Activated CD8-positive, alpha-beta memory T cell treated with anti-CD3 and anti-CD28 coated beads for 1 hour (primary cell): Measurements from ENCODE around the gene CORO2B.
"Not testable (repeated sequence)": the region's sequence is repeated elsewhere in the genome, so short reads cannot be mapped to it uniquely, and the experiment has no call there.

Source experiments
- DNase-seq, 2 donors: peaks; one replicate each; pipeline ENCODE4 v3.0.0-alpha.2; 2020; ENCODE audit warnings: low read depth in 1 of 2; ENCODE audit errors: extremely low read depth in 1 of 2

The CORO2B gene

DNA sequence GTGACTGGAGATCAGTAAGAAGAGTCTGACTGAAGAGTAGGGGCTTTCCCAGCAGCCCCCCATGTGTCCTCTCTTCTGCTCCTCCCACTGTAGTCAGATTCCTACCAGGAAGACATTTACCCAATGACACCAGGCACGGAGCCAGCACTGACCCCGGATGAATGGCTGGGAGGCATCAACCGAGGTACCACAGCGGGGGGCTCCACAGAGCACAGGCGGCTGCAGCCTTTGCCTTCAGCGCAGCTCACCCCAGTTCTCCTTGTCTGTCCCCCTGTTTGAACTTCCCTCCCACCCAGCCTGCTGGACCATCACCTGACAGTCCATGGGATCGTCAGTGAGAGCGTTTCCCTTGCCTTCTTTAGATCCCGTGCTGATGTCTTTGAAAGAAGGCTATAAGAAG is 140.3 kb downstream of the CORO2B start:
- DNase-seq = no peak

DNA sequence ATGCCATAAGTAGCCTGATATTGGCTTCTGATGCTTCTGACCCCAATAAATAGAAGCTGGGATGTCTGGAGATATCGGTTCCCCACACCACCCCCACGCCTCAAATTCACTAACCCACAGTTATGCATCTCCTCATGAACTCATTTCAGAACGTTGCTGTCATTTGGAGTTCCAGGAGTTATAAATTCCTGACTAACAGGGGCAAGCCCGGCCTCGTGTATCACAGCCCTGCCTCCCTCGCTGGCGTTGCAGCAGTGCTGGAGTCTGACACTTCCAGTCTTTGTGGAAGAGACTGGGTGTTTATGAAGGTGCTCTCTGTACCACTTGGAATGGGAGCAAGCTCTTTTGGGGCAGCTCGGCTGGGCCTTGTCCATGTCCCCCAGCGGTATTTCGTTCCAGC is 140.9 kb downstream of the CORO2B start:
- DNase-seq = no peak

DNA sequence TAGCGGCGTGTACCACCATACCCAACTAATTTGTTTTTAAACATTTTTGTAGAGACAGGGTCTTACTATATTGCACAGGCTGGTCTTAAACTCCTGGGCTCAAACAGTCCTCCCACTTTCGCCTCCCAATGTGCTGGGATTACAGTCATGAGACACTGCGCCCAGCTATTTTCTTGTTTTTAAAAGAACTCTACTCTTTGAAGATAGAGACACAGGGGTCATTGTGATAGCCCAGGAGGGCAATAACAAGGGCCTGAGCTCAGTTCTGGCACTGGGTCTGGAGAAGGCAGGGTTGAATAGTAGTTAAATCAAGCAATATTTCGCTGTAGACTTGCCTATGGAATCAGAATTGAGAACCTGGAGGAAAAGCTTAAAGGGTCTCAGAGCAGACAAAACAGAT is 143.1 kb downstream of the CORO2B start:
- no peak for DNase-seq

DNA sequence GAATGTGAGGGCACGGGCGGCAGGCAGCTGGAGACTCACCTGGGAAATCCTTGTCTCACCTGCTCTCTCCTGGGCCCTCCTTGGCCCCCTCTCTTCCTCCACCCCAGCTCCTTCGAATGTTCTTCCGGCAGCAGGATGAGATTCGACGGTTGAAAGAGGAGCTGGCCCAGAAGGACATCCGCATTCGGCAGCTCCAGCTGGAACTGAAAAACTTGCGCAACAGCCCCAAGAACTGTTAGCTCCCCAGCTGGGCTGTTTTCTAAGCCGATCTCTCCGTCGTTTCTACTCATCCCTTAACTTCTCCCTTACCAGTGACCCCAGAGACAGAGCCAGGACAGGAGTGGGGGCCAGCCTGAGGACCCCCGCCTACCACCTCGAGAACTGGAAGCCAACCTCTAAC is 146.9 kb downstream of the CORO2B start:
- DNase-seq = no peak

DNA sequence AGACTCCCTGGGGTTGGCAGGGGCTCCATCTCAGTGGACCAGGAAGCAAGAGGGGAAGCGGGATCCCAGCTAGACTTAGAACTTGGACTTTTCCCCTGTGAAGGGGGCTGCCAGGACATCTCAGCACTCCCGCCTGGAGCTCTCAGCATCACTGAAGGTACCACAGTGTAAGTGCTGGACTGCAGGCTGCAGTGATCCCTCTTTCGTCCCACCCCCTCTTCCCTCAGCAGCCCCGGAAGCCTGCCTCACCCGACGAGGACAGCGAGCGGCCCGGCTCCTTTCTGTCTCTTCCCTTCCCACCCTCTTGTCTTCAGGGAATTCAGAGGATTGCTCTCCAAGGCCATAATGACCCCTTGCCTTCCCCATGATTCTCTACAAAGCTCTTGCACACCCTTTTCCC is 147.5 kb downstream of the CORO2B start:
- no peak for DNase-seq

DNA sequence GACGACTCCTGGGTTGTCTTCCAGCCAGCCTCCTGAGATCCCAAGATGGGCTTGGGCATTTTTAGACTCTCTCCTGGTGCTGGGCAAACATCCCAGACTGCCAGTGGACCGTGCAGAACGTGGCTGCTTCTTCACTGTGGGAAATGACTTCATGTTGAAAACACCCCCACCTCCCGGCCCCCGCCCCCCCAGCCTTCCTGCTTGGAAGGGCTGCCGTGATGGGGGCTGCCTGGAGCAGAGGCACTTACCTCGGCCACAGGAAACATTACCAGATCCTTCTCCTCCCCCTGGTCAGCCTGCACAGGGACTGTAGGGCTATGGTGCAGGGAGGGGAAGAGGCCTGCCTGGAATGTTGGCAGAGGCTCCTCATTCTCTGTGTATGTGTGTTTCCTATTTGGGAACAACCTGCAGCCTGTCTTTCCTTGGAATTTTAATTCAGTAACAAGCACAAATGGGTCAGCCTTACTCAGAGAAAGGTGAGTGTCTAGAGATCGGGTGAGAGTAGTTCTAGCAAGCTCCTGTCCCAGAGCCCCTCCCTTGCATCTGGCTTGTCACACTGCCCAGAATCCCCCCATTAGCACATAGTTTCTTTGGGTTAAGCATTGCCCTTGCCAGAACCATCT is 151.1 kb downstream of the CORO2B start:
- no peak for DNase-seq

DNA sequence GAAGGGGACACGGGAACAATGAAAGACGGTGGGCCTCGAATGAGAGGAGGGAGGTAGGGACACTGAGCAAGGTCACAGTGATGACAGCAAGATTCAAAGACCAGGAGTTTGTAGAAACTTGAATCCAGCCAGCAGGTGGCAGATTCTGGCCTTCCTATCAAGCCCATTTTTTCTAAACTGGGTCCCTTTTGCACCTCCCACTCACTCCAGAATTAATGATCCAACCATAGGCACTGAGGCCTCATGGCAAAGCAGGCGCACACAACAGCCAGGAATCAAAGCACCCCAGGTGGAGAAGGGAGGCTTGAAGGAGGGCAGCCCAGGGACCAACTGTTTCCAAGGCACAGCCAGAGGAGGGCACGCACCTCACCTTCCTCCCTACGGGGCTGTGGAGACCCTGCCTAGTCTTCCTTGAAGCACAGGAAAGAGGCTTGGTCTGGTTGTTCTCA is 151.7 kb downstream of the CORO2B start:
- DNase-seq = no peak

DNA sequence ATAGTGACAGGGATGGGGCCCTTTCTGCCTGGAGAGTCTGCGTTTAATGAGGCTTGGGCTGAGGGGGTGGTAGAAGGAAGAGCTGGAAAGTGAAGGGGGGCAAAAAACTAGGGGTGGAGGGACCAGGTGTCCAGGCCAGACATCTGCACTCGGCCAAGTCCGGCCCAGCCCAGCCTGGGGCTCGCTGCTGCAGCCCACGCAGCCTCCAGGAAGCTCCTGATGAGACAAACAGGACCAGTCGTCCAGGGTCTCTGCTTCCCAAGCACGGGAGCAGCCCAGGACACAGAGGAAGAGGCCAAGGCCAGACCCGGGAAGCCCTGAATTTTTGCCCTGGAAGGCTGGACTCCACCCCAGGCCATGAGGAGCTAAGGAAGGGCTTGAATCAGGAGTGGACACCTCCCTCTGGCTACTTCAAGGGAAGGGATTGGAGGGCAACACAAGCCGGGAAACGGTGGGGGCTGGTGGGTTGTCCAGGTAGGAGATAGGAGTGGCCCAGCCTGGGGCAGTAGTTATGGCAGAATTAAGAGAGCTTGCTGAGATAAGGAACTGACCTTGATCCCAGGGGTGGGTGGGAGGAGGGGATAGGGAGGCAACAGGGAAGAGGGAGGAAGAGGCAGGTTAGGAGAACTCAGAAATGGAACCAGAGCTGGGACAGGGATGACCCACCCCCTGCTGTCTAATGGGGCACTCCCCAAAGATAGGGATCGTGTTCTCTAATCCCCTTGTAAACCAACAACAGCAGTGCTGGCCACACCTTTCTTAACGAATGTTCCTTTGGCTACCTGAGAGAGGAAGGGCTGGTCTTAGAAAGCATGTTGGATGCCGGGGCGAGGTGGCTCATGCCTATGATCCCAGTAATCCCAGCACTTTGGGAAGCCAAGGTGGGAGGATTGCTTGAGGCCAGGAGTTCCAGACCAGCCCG is 152.4 kb downstream of the CORO2B start:
- DNase-seq = no peak

DNA sequence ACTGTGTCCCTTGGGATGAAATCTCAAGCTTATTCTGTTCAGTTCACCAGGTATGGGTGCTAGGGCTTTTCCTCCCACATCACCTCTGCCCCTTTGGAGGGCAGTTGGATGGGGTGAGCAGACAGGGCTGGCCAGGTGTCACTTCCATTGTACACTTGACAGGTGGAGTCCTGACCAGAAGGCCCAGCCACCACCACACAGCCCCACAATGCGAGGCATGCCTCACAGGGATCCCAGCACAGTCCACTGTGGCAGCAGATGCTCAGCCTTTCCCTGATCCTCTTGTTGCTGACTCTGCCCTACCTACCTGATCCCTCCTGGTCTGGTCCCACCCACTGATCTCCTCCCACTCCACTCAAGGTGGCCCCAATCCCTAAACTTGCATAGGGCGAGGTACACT is 153.7 kb downstream of the CORO2B start:
- no peak for DNase-seq

DNA sequence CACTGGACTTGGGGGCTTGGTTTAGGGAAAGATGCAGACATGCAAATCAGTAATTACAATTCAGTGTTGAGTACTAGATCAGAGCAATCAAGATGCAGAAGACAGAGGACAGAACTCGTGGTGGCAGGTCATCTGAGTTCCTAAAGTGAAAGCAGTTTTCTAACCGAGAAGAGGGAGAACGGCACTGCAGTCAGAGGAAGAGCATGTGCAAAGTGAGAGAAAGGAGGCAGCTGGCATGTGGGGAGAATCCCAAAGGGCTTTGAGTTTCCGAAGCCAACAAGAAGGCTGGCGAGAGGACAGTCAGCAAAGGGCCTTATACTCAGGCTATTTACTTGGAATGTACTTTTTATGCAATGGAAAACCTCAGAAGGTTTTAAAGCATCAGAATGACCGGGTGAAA is 154.9 kb downstream of the CORO2B start:
- no peak for DNase-seq

DNA sequence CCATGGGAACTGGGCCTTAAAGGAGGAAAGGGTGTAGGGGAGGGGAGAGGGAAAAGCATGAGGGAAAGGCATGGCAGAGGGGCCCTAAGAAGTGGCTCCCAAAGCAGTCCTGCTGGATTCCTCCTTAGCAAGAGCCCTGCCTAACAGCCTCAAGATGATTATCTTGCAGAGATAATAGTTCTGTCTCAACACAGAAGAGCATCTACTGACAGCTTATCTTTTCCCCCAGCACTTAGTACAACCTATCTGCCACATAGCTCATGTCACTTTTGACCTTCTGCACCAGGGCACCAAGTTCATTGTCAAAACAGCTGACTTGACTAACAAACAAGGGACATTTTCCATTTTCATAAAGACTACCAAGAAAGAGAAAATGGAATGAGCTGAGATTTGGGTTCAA is 155.6 kb downstream of the CORO2B start:
- no peak for DNase-seq

DNA sequence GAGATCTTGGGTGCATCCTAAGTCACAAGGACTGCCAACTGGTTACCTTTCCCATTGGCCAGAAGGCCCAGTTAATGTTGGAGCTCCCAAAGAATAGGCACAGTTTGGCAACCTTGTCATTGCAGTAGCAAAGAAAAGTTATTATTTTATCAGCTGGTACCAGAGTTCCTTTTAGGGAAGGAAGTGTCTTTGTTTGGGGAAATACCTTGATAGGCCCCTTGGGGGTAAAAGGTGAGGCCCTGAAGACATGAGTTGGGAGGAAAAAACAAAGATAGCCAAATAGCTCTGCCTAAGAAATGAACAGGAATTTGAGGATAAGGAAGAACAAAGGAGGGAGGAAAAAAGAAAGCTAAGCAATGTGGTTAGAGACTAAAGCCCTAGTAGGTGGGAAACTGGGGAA is 156.1 kb downstream of the CORO2B start:
- DNase-seq = no peak

DNA sequence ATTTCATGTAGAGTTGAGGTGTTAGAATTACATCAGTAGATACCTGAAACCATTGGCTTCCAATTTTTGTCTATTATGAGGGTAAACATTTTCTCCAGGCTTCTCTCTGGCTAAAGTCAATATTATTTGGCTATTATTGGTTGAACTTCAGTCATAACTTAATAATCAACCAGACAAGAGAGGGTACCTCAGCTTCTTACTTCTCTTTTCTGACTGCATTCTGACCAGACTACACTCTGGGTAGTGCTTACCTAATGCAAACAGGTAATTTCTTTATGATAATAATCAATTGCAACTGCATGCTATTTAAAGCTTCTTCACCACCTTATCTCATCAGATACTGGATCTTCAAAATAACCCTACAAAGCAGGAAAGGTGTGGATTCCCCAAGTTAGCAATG is 156.8 kb downstream of the CORO2B start:
- no peak for DNase-seq

DNA sequence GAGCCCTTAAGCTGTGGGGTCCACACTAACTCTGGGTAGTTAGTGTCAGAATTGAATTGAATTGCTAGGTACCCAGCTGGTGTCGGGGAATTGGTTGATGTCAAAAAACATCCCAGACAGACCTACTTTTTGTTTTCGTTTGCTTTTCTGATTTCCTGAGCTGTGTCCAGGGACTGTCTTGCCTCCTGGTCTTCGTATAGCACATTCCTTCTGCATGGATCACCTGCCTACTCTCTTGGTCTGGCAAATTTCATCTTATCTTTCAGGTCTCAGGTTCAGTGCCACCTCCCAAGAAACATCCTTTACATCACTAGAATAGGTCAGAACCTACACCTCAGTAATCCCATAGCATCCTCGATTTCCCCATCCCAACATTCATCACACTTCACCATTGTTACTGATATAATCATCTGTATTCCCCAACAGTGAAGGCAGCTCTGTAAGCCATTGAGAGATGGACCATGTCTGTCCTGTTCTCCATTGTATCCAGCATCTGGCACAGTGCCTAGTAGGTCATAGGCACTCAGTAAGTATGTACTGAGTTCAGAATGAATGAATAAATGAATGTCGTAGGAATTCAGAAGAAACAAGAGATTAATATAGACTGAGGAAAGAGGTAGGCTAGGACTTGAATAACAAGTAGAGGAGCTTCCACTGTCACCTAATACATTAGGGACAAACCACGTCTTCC is 160.7 kb downstream of the CORO2B start:
- no peak for DNase-seq

DNA sequence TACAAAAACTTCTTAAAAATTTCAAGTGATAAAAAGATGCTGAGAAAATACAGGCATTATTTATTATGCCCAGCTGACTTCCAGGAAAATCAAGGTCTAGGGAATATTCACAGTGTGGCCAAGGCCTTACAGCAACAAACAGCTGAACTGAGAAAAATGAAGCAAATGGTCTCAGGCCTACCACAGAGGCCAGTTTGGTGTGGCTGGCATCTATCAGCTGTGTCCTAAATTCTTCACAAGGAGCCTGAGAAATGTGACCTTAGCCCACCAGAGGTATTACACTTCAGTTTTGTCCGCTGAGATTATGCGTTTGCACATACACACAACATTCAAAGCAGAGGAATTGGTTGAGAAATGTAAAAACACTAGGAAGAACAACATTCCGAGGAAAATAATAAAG is 164.5 kb downstream of the CORO2B start:
- DNase-seq = no peak

DNA sequence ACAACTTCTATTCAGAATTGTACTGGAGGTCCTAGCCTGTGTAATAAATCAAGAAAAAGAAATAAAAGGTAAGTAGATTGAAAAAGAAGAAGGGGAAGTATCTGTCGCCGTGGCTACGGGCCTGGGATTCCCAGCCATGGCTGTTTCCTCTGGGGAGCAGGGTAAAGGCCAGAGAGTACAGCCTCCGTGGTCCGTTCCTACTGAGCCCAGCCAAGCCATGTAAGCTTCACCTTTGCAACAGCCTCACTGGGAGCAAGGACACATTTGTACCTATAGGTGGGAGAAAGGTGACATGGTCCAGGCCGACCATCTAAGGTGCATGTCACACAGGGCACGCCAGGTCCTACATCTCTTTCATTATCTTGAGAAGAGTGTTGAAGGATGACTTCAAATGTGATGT is 170.6 kb downstream of the CORO2B start:
- DNase-seq = no peak

DNA sequence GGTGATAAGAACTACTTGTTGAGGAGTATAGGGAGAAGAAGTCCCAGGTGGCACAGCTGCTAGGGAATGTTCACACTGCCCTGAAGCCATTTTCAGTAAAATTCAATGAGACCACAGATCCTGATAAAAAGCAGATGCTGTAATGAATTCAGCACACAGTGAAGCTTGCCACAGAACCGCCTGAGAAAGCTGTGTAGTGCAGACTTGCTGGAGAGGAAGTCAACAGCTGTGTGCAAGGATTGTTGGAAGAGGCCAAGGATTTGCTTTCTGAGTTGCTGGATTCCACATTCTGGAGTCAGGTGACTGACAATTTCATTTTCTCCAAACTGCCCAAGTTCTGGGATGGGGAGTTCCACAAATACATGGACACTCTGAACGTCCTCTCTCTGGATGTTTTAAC is 171.0 kb downstream of the CORO2B start:
- DNase-seq = no peak

DNA sequence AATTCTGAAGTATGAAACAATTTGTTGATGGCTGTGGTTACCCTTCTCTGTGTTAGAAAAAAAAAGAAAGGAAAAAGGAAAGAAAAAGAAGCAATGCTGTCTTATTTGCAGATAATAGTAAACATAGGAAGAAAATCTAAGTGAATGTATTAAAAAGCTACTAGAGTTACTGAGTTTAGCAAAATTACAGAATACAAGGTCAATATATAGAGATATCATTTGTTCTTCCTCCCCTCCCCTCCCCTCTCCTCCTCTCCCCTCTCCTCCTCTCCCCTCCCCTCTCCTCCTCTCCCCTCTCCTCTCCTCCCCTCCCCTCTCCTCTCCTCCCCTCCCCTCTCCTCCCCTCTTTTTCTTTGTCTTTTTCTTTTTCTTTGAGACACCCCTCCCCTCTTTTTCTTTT is 172.8 kb downstream of the CORO2B start:
- no peak for DNase-seq

DNA sequence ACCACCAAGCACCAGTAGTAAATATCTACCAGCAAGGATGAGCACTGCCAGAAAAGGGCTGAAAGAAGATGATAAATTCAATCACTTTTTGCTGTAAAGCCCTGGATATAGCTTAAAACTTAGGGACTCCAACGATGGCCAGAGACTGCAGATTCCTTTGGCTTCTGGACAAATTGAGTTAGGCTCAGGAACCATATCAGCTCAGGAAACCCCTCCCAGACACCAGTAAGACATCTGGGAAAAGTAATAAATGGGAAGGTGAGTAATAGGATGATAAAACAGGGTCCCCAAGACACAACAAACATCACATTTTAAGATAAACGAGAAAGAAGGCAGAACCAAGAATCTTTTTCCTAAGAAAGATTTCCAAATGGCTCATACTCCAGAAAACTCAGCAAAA is 176.9 kb downstream of the CORO2B start:
- DNase-seq = no peak

DNA sequence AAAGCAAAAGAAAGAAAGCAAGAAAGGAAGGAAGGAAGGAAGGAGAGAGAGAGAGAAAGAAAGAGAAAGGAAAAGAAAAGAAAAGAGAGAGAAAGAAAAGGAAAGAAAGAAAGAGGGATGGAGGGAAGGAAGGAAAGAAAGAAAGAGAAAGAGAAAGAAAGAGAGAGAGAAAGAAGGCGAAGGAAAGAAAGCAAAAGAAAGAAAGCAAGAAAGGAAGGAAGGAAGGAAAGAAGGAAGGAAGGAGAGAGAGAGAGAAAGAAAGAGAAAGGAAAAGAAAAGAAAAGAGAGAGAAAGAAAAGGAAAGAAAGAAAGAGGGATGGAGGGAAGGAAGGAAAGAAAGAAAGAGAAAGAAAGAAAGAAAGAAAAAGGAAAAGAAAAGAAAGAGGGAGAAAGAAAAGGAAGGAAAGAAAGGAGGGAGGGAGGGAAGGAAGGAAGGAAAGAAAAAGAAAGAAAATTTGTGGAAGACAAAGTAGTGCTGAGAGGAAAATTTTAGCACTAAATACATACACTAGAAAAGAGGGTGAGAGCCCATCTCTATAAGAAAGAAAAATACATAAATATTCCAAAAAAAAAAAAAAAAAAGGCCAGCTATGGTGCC is 181.3 kb downstream of the CORO2B start:
- not testable (repeated sequence) for DNase-seq

DNA sequence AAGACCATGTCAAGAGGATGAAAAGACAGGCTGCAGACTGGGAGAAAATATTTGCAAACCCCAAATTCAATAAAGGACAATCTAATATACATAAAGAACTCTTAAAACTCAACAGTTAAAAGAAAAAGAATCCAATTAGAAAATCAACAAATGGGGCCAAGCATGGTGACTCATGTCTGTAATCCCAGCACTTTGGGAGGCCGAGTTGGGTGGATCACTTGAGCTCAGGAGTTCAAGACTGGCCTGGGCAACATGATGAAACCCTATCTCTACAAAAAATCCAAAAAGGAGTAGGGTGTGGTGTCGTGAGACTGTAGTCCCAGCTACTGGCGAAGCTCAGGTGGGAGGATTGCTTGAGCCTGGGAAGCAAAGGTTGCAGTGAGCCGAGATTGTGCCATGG is 184.3 kb downstream of the CORO2B start:
- no peak for DNase-seq
